Astrocyte (in vitro differentiated cells and primary cell): Measurements from ENCODE around the gene FN3K.
"Not testable (repeated sequence)": the region's sequence is repeated elsewhere in the genome, so short reads cannot be mapped to it uniquely, and the experiment has no call there.

Source experiments
- EZH2 ChIP-seq: IDR thresholded peaks from 2 replicates; pipeline ENCODE4 v1.6.1; 2012; ENCODE audit warnings: mild to moderate bottlenecking, low read length, inconsistent platforms; ENCODE audit not compliant: insufficient read depth
- TF ChIP-seq, protein P1 (sequence below): IDR thresholded peaks from 2 replicates; pipeline ENCODE4 v1.5.1; 2011; ENCODE audit warnings: low read depth, mild to moderate bottlenecking, inconsistent platforms, low read length, moderate library complexity; ENCODE audit not compliant: insufficient read depth

DNA sequence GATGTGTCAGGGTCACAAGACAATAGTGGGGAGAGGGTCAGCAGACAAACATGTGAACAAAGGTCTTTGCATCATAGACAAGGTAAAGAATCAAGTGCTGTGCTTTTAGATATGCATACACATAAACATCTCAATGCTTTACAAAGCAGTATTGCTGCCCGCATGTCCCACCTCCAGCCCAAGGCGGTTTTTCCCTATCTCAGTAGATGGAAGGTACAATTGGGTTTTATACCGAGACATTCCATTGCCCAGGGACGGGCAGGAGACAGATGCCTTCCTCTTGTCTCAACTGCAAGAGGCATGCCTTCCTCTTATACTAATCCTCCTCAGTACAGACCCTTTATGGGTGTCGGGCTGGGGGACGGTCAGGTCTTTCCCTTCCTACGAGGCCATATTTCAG lies 9.3 kb downstream of the FN3K start:
- TF ChIP-seq, protein P1, sequence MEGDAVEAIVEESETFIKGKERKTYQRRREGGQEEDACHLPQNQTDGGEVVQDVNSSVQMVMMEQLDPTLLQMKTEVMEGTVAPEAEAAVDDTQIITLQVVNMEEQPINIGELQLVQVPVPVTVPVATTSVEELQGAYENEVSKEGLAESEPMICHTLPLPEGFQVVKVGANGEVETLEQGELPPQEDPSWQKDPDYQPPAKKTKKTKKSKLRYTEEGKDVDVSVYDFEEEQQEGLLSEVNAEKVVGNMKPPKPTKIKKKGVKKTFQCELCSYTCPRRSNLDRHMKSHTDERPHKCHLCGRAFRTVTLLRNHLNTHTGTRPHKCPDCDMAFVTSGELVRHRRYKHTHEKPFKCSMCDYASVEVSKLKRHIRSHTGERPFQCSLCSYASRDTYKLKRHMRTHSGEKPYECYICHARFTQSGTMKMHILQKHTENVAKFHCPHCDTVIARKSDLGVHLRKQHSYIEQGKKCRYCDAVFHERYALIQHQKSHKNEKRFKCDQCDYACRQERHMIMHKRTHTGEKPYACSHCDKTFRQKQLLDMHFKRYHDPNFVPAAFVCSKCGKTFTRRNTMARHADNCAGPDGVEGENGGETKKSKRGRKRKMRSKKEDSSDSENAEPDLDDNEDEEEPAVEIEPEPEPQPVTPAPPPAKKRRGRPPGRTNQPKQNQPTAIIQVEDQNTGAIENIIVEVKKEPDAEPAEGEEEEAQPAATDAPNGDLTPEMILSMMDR, result not testable (repeated sequence)
- TF ChIP-seq EZH2, result not testable (repeated sequence)
